Measurements from ENCODE around the gene EFNA5. TPM values are rescaled to one million over a fixed set of nuclear protein-coding genes. Genes with fewer than 3 reads are reported as not detected.

Gene EFNA5
- total RNA-seq, 2 donors from 2014 or later, result 5.6 to 7.2 TPM

GRCh38 chr5:107376546-107377276 lies 294.0 kb downstream of the EFNA5 start:
- intact Hi-C loops (cut with DNase I), result no loop called here
- no peak for TF ChIP-seq POLR2A (IDR thresholded peaks at IDR 0.05)
- TF ChIP-seq CTCF (IDR thresholded peaks at IDR 0.05), result no peak
- TF ChIP-seq POLR2AphosphoS5 (IDR thresholded peaks at IDR 0.05), result no peak
- no peaks in the 10 kb centered on the region for H3K4me1 ChIP-seq (replicated peaks)
- H3K27ac ChIP-seq, result no peak overlapping the region
- DNase-seq (ENCODE audit: low spot score), result no peak
- no peak overlapping the region for H3K4me3 ChIP-seq
- H3K27me3 ChIP-seq (replicated peaks; ENCODE audit: insufficient read depth), result no peaks in the 10 kb centered on the region
- H3K36me3 ChIP-seq, result no peaks in the 10 kb centered on the region
- no peaks in the 10 kb centered on the region for H3K9me3 ChIP-seq
- WGBS, result 85% methylated on average over 11 of the region's 11 CpGs

GRCh38 chr5:107373549-107374263 lies 297.0 kb downstream of the EFNA5 start:
- DNase-seq (ENCODE audit: low spot score), result no peak
- WGBS, result 83% methylated on average over 9 of the region's 9 CpGs
- TF ChIP-seq POLR2A (IDR thresholded peaks at IDR 0.05) (no peak), CTCF (IDR thresholded peaks at IDR 0.05) (no peak), POLR2AphosphoS5 (IDR thresholded peaks at IDR 0.05) (no peak)
- H3K27ac ChIP-seq, result no peak overlapping the region
- intact Hi-C loops (cut with DNase I), result no loop called here
- no peaks in the 10 kb centered on the region for H3K36me3 ChIP-seq
- H3K4me1 ChIP-seq (replicated peaks), result no peaks in the 10 kb centered on the region
- H3K27me3 ChIP-seq (replicated peaks; ENCODE audit: insufficient read depth), result no peaks in the 10 kb centered on the region
- no peaks in the 10 kb centered on the region for H3K9me3 ChIP-seq
- no peak overlapping the region for H3K4me3 ChIP-seq

GRCh38 chr5:107372723-107373450 lies 297.9 kb downstream of the EFNA5 start:
- Histone ChIP-seq H3K4me1 (replicated peaks) (no peaks in the 10 kb centered on the region), H3K36me3 (no peaks in the 10 kb centered on the region), H3K9me3 (no peaks in the 10 kb centered on the region), H3K27me3 (replicated peaks; ENCODE audit: insufficient read depth) (no peaks in the 10 kb centered on the region), H3K4me3 (no peak overlapping the region), H3K27ac (no peak overlapping the region)
- WGBS, result 50% methylated on average over 7 of the region's 7 CpGs
- intact Hi-C loops (cut with DNase I), result no loop called here
- TF ChIP-seq POLR2A (IDR thresholded peaks at IDR 0.05) (no peak), POLR2AphosphoS5 (IDR thresholded peaks at IDR 0.05) (no peak), CTCF (IDR thresholded peaks at IDR 0.05) (no peak)
- DNase-seq (ENCODE audit: low spot score), result no peak

- H3K4me3 ChIP-seq, result no peak overlapping the region
- H3K27me3 ChIP-seq (replicated peaks; ENCODE audit: insufficient read depth), result no peaks in the 10 kb centered on the region
- 77% methylated on average over 6 of the region's 6 CpGs for WGBS
- no peak overlapping the region for H3K27ac ChIP-seq
- intact Hi-C loops (cut with DNase I), result no loop called here
- no peaks in the 10 kb centered on the region for H3K9me3 ChIP-seq
- no peaks in the 10 kb centered on the region for H3K36me3 ChIP-seq
- H3K4me1 ChIP-seq (replicated peaks), result no peaks in the 10 kb centered on the region
- TF ChIP-seq CTCF (IDR thresholded peaks at IDR 0.05) (no peak), POLR2A (IDR thresholded peaks at IDR 0.05) (no peak), POLR2AphosphoS5 (IDR thresholded peaks at IDR 0.05) (no peak)
- no peak for DNase-seq (ENCODE audit: low spot score)
These were observed 300.3 kb downstream of the EFNA5 start for GRCh38 chr5:107370396-107370968.

Data from prostate gland (tissue), 2 donors.